Measurements from ENCODE around the gene RIN1. TPM values are rescaled to one million over a fixed set of nuclear protein-coding genes. Genes with fewer than 3 reads are reported as not detected.
A peak's percentile ranks its signal among the peaks of the same experiment; 100 is the strongest.

The RIN1 gene
- polyA plus RNA-seq, 3 donors = 2.4 to 3.5 (median 3.0) TPM

GRCh38 chr11:66335531-66336233 is 552 bp downstream of the RIN1 start:
- no peak for DNase-seq

- no peak for DNase-seq
Observed at GRCh38 chr11:66334605-66335442, 1.4 kb downstream of the RIN1 start.

- no peak for DNase-seq
Observed at GRCh38 chr11:66333896-66334604, 2.2 kb downstream of the RIN1 start.

GRCh38 chr11:66333220-66333877 is 2.9 kb downstream of the RIN1 start:
- no peak for DNase-seq

- DNase-seq = no peak
Observed at GRCh38 chr11:66332371-66333219, 3.6 kb downstream of the RIN1 start.

- no peak for DNase-seq
Observed at GRCh38 chr11:66331542-66332370, 4.5 kb downstream of the RIN1 start.

GRCh38 chr11:66330931-66331330 is 5.3 kb downstream of the RIN1 start:
- DNase-seq = no peak

- no peak for DNase-seq
Observed at GRCh38 chr11:66329165-66329673, 7.0 kb downstream of the RIN1 start.

GRCh38 chr11:66328302-66329144 is 7.7 kb downstream of the RIN1 start:
- peak; percentile 71 for DNase-seq

GRCh38 chr11:66328031-66328301 is 8.3 kb downstream of the RIN1 start:
- no peak for DNase-seq

GRCh38 chr11:66327171-66328030 is 8.8 kb downstream of the RIN1 start:
- no peak for DNase-seq

- no peak for DNase-seq
Observed at GRCh38 chr11:66326261-66327111, 9.7 kb downstream of the RIN1 start.

- no peak for DNase-seq
Observed at GRCh38 chr11:66325263-66325671, 11.0 kb downstream of the RIN1 start.

- no peak for DNase-seq
Observed at GRCh38 chr11:66324664-66325063, 11.6 kb downstream of the RIN1 start.

- DNase-seq = no peak
Observed at GRCh38 chr11:66323684-66324083, 12.6 kb downstream of the RIN1 start.

GRCh38 chr11:66322732-66323427 is 13.4 kb downstream of the RIN1 start:
- DNase-seq = no peak

- no peak for DNase-seq
Observed at GRCh38 chr11:66321606-66322005, 14.6 kb downstream of the RIN1 start.

All from renal pelvis (tissue), 4 donors.